Measurements from ENCODE around the gene NUPR1.

DNA sequence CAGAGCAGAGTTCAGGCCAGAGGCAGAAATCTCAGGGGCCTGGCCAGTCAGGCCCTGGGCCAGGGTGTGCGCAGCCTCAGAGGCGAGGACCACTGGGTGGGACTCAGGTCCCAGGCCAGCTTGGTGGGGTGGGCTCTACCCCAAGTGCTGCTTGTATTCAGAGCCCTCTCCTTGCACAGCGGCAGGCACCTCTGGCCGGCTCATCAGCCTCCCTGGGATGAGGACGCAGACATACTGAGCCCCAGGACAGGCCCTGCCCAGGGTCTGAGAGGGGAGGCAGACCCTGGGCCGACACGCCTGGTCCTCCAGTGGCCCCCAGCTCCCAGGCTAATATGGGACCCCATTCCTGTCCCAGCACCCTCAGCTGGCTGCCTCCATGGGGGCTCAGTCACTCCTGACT, 24.5 kb downstream of the NUPR1 start:
- TF ChIP-seq, protein P1, sequence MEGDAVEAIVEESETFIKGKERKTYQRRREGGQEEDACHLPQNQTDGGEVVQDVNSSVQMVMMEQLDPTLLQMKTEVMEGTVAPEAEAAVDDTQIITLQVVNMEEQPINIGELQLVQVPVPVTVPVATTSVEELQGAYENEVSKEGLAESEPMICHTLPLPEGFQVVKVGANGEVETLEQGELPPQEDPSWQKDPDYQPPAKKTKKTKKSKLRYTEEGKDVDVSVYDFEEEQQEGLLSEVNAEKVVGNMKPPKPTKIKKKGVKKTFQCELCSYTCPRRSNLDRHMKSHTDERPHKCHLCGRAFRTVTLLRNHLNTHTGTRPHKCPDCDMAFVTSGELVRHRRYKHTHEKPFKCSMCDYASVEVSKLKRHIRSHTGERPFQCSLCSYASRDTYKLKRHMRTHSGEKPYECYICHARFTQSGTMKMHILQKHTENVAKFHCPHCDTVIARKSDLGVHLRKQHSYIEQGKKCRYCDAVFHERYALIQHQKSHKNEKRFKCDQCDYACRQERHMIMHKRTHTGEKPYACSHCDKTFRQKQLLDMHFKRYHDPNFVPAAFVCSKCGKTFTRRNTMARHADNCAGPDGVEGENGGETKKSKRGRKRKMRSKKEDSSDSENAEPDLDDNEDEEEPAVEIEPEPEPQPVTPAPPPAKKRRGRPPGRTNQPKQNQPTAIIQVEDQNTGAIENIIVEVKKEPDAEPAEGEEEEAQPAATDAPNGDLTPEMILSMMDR (conservative IDR thresholded peaks at IDR 0.05) = no peak
- no peak for TF ChIP-seq ZFX (IDR thresholded peaks at IDR 0.05)
